H9 (cell line): ENCODE measurements around the gene KRTAP4-8. TPM values are rescaled to one million over a fixed set of nuclear protein-coding genes. Genes with fewer than 3 reads are reported as not detected.

ENCODE experiments used
- DNase-seq: peaks from one replicate; pipeline ENCODE4 v3.0.0-alpha.2; 2017
- H2AFZ ChIP-seq: one replicate; pipeline ENCODE4 v1.6.1; 2013; ENCODE audit warnings: mild to moderate bottlenecking, low read length, control low read depth, moderate library complexity
- H2AK5ac ChIP-seq: 2 replicates; pipeline ENCODE4 v1.6.1; 2013; ENCODE audit warnings: low read length, control low read depth, mixed read lengths; ENCODE audit not compliant: insufficient read length
- H2BK120ac ChIP-seq: one replicate; pipeline ENCODE4 v1.6.1; 2013; ENCODE audit warnings: low read depth, mild to moderate bottlenecking, low read length, control low read depth, inconsistent platforms; ENCODE audit not compliant: poor library complexity, severe bottlenecking
- H2BK12ac ChIP-seq: 2 replicates; pipeline ENCODE4 v1.6.1; 2013; ENCODE audit warnings: low read length, control low read depth, mixed read lengths, low read depth; ENCODE audit not compliant: insufficient read length
- H2BK15ac ChIP-seq: 2 replicates; pipeline ENCODE4 v1.6.1; 2013; ENCODE audit warnings: low read depth, low read length, control low read depth
- H2BK20ac ChIP-seq: one replicate; pipeline ENCODE4 v1.6.1; 2013; ENCODE audit warnings: low read depth, mild to moderate bottlenecking, low read length, control low read depth, inconsistent platforms; ENCODE audit not compliant: poor library complexity, severe bottlenecking
- H2BK5ac ChIP-seq: 2 replicates; pipeline ENCODE4 v1.6.1; 2013; ENCODE audit warnings: low read length, control low read depth, mixed read lengths; ENCODE audit not compliant: insufficient read length
- H3K14ac ChIP-seq: 2 replicates; pipeline ENCODE4 v1.6.1; 2013; ENCODE audit warnings: low read length, control low read depth; ENCODE audit not compliant: insufficient read depth
- H3K18ac ChIP-seq: 2 replicates; pipeline ENCODE4 v1.6.1; 2013; ENCODE audit warnings: low read depth, mild to moderate bottlenecking, mixed read lengths, low read length, control low read depth; ENCODE audit not compliant: insufficient read length
- H3K23ac ChIP-seq: 2 replicates; pipeline ENCODE4 v1.6.1; 2013; ENCODE audit warnings: low read length, control low read depth, mixed read lengths, low read depth; ENCODE audit not compliant: insufficient read length
- H3K23me2 ChIP-seq: 2 replicates; pipeline ENCODE4 v1.6.1; 2013; ENCODE audit warnings: low read depth, mild to moderate bottlenecking, mixed read lengths, low read length, control low read depth; ENCODE audit not compliant: insufficient read length, poor library complexity, severe bottlenecking
- H3K27ac ChIP-seq: 2 replicates; pipeline ENCODE4 v1.5.1; 2013; ENCODE audit warnings: low read length, control low read depth, mixed read lengths, low read depth; ENCODE audit not compliant: insufficient read length
- H3K27me3 ChIP-seq: 2 replicates; pipeline ENCODE4 v1.6.1; 2013; ENCODE audit warnings: low read length, control low read depth, inconsistent platforms; ENCODE audit not compliant: insufficient read depth
- H3K4ac ChIP-seq: 2 replicates; pipeline ENCODE4 v1.6.1; 2013; ENCODE audit warnings: low read depth, mild to moderate bottlenecking, control low read depth, inconsistent platforms, low read length, moderate library complexity
- H3K4me1 ChIP-seq: 2 replicates; pipeline ENCODE4 v1.6.1; 2013; ENCODE audit warnings: low read length, control low read depth, inconsistent platforms; ENCODE audit not compliant: insufficient read depth
- H3K4me2 ChIP-seq: 2 replicates; pipeline ENCODE4 v1.6.1; 2013; ENCODE audit warnings: low read length, control low read depth, mixed read lengths; ENCODE audit not compliant: insufficient read length, insufficient read depth
- H3K56ac ChIP-seq: 2 replicates; pipeline ENCODE4 v1.6.1; 2013; ENCODE audit warnings: low read depth, mild to moderate bottlenecking, mixed read lengths, low read length, control low read depth; ENCODE audit not compliant: insufficient read length
- H3K79me1 ChIP-seq: 2 replicates; pipeline ENCODE4 v1.6.1; 2013; ENCODE audit warnings: low read depth, mild to moderate bottlenecking, moderate library complexity, low read length, control low read depth, inconsistent platforms; ENCODE audit not compliant: insufficient read depth, poor library complexity, severe bottlenecking
- H3K79me2 ChIP-seq: 2 replicates; pipeline ENCODE4 v1.6.1; 2013; ENCODE audit warnings: low read length, control low read depth, inconsistent platforms; ENCODE audit not compliant: insufficient read depth
- H3K9ac ChIP-seq: 2 replicates; pipeline ENCODE4 v1.6.1; 2013; ENCODE audit warnings: low read length, control low read depth, mixed read lengths; ENCODE audit not compliant: insufficient read length; ENCODE audit errors: extremely low read depth
- H3K9me3 ChIP-seq: one replicate; pipeline ENCODE4 v1.6.1; 2013; ENCODE audit warnings: low read depth, low read length, inconsistent platforms; ENCODE audit not compliant: control insufficient read depth
- H3T11ph ChIP-seq: one replicate; pipeline ENCODE4 v1.6.1; 2013; ENCODE audit warnings: mild to moderate bottlenecking, low read length, control low read depth, inconsistent platforms
- H4K20me1 ChIP-seq: one replicate; pipeline ENCODE4 v1.6.1; 2013; ENCODE audit not compliant: control insufficient read depth, insufficient read length, insufficient read depth
- H4K5ac ChIP-seq: 2 replicates; pipeline ENCODE4 v1.6.1; 2013; ENCODE audit warnings: low read depth, mild to moderate bottlenecking, mixed read lengths, low read length, control low read depth; ENCODE audit not compliant: insufficient read length
- H4K8ac ChIP-seq: replicated peaks from 2 replicates; pipeline ENCODE4 v1.6.1; 2013; ENCODE audit warnings: low read length, control low read depth, mixed read lengths, low read depth; ENCODE audit not compliant: insufficient read length
- H4K91ac ChIP-seq: 2 replicates; pipeline ENCODE4 v1.6.1; 2013; ENCODE audit warnings: low read depth, mild to moderate bottlenecking, moderate library complexity, mixed read lengths, low read length, control low read depth; ENCODE audit not compliant: insufficient read length
- H3K27ac Mint-ChIP-seq, 3 experiments: 2 replicates in 2 of 3; 3 replicates in 1 of 3; pipeline ENCODE4 v1.8.0; 2020 to 2021; ENCODE audit warnings: mixed read lengths in 3 of 3, mild to moderate bottlenecking in 1 of 3, moderate library complexity in 1 of 3
- H3K27me3 Mint-ChIP-seq: 2 replicates; pipeline ENCODE4 v1.8.0; 2021; ENCODE audit warnings: low read depth, mild to moderate bottlenecking, moderate library complexity, mixed read lengths
- H3K36me3 Mint-ChIP-seq, 3 experiments: 2 replicates in 2 of 3; 3 replicates in 1 of 3; pipeline ENCODE4 v1.8.0; 2020 to 2021; ENCODE audit warnings: low read depth in 3 of 3, mixed read lengths in 3 of 3; ENCODE audit not compliant: insufficient read depth in 1 of 3
- H3K4me1 Mint-ChIP-seq, 2 experiments: 2 replicates each; pipeline ENCODE4 v1.8.0; 2020; ENCODE audit warnings: mixed read lengths in 2 of 2
- H3K4me3 Mint-ChIP-seq, 2 experiments: 2 replicates in 1 of 2; 3 replicates in 1 of 2; pipeline ENCODE4 v1.8.0; 2020 to 2021; ENCODE audit warnings: mild to moderate bottlenecking in 2 of 2, mixed read lengths in 2 of 2, moderate library complexity in 1 of 2
- H3K9me3 Mint-ChIP-seq, 2 experiments: 2 replicates in 1 of 2; 3 replicates in 1 of 2; pipeline ENCODE4 v1.8.0; 2020; ENCODE audit warnings: mild to moderate bottlenecking in 2 of 2, mixed read lengths in 2 of 2, moderate library complexity in 1 of 2
- WGBS: extraction: QIAGEN DNeasy Blood & Tissue Kit; methylation state at CpG from one replicate; pipeline ENCODE4 v1.1.7; 2013; ENCODE audit warnings: missing lambda C conversion rate, low lambda C conversion rate, mixed read lengths; ENCODE audit not compliant: insufficient read length; ENCODE audit errors: extremely low coverage; 5-methylcytosine and 5-hydroxymethylcytosine counted together
- total RNA-seq: library from RNA; stranded (reverse); gene quantifications from 2 replicates; pipeline ENCODE4 v1.2.1, GENCODE V29; 2021
- TF ChIP-seq, protein P1 (sequence below): fragments of 200-600 bp; sonication (generic); conservative IDR thresholded peaks from 3 replicates; pipeline ENCODE4 v1.8.0; 2021; ENCODE audit warnings: antibody characterized with exemption, mild to moderate bottlenecking

Gene KRTAP4-8
- total RNA-seq, 1 experiment from 2014 or later, result not detected

DNA sequence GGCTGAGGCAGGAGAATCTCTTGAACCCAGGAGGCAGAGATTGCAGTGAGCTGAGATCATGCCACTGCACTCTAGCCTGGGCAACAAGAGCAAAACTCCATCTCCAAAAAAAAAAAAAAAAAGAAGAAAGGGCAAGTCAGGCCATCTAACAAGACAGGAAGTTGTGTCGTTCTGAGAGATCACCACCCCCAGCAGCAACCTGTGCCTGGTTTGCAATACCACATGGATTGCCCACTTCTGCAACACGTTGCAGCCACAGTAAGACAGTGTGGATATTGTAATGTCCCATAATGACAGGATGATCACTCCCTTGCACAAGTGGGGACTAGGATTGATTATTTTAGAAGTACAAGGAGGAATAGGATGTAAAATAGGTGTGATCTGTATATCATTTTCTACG lies 28.9 kb downstream of the KRTAP4-8 start:
- no CpG with 5 or more reads among the region's 3 CpGs for WGBS
- no peak overlapping the region for H2BK120ac ChIP-seq
- no peaks in the 10 kb centered on the region for H3K27me3 ChIP-seq
- H3K4me3 Mint-ChIP-seq, result no peak overlapping the region
- H3K9me3 ChIP-seq, result no peaks in the 10 kb centered on the region
- no peak overlapping the region for H3T11ph ChIP-seq
- no peak overlapping the region for H2AFZ ChIP-seq
- no peak overlapping the region for H3K18ac ChIP-seq
- H2BK15ac ChIP-seq, result no peak overlapping the region
- H3K56ac ChIP-seq, result no peak overlapping the region
- H3K4ac ChIP-seq, result no peak overlapping the region
- H3K27ac Mint-ChIP-seq, result no peak overlapping the region; a peak in 1 of 7 replicates
- no peak overlapping the region for H3K27ac ChIP-seq
- H3K9ac ChIP-seq, result no peak overlapping the region
- H2BK5ac ChIP-seq, result no peak overlapping the region
- H4K20me1 ChIP-seq, result no peaks in the 10 kb centered on the region
- no peak overlapping the region for H2AK5ac ChIP-seq
- 0 out of 4 replicates have a peak, but pooled peaks cover 0 to 5% of the 10 kb centered on the region in 2 experiments for H3K4me1 Mint-ChIP-seq
- H2BK12ac ChIP-seq, result no peak overlapping the region
- H3K4me1 ChIP-seq, result no peaks in the 10 kb centered on the region
- H3K9me3 Mint-ChIP-seq, result no peaks in the 10 kb centered on the region
- no peak for DNase-seq
- H3K27me3 Mint-ChIP-seq, result no peaks in the 10 kb centered on the region
- H3K23ac ChIP-seq, result no peak overlapping the region
- no peaks in the 10 kb centered on the region for H3K79me2 ChIP-seq
- H3K14ac ChIP-seq, result no peak overlapping the region
- no peak overlapping the region for H4K8ac ChIP-seq
- no peak overlapping the region for H4K5ac ChIP-seq
- TF ChIP-seq, protein P1, sequence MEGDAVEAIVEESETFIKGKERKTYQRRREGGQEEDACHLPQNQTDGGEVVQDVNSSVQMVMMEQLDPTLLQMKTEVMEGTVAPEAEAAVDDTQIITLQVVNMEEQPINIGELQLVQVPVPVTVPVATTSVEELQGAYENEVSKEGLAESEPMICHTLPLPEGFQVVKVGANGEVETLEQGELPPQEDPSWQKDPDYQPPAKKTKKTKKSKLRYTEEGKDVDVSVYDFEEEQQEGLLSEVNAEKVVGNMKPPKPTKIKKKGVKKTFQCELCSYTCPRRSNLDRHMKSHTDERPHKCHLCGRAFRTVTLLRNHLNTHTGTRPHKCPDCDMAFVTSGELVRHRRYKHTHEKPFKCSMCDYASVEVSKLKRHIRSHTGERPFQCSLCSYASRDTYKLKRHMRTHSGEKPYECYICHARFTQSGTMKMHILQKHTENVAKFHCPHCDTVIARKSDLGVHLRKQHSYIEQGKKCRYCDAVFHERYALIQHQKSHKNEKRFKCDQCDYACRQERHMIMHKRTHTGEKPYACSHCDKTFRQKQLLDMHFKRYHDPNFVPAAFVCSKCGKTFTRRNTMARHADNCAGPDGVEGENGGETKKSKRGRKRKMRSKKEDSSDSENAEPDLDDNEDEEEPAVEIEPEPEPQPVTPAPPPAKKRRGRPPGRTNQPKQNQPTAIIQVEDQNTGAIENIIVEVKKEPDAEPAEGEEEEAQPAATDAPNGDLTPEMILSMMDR, result no peak
- no peaks in the 10 kb centered on the region for H3K23me2 ChIP-seq
- no peak overlapping the region for H4K91ac ChIP-seq
- no peaks in the 10 kb centered on the region for H3K36me3 Mint-ChIP-seq
- H3K4me2 ChIP-seq, result no peak overlapping the region
- H2BK20ac ChIP-seq, result no peak overlapping the region
- no peaks in the 10 kb centered on the region for H3K79me1 ChIP-seq
